Transverse colon (tissue), 4 donors: ENCODE results near the gene PTPN3. TPM values are rescaled to one million over a fixed set of nuclear protein-coding genes. Genes with fewer than 3 reads are reported as not detected.

Experiments
- DNase-seq: peaks from one replicate; pipeline ENCODE4 v3.0.0-alpha.2; 2019
- H3K27ac ChIP-seq, 4 donors: fragments of 200-600 bp; sonication (generic); 2 replicates each; pipeline ENCODE4 v1.5.1; 2016 to 2018; ENCODE audit warnings: inconsistent platforms in 4 of 4
- H3K27me3 ChIP-seq: fragments of 200-600 bp; sonication (generic); 2 replicates; pipeline ENCODE4 v1.5.1; 2017; ENCODE audit warnings: inconsistent platforms
- H3K36me3 ChIP-seq, 4 donors: fragments of 200-600 bp; sonication (generic); 2 replicates each; pipeline ENCODE4 v1.5.1; 2017 to 2019; ENCODE audit warnings: inconsistent platforms in 4 of 4
- H3K4me1 ChIP-seq, 4 donors: fragments of 200-600 bp; sonication (generic); 2 replicates each; pipeline ENCODE4 v1.5.1; 2017 to 2020; ENCODE audit warnings: inconsistent platforms in 4 of 4
- H3K4me3 ChIP-seq, 4 donors: fragments of 200-600 bp; sonication (generic); 1 replicate in 1 of 4; 2 replicates in 3 of 4; pipeline versions ENCODE4 v1.5.1 to v1.6.1; 2017 to 2019; ENCODE audit warnings: inconsistent platforms in 4 of 4
- H3K9me3 ChIP-seq, 2 donors: fragments of 200-600 bp; sonication (generic); 2 replicates each; pipeline ENCODE4 v1.5.1; 2017 to 2019; ENCODE audit warnings: inconsistent platforms in 2 of 2
- EP300 ChIP-seq: sonication (generic); formaldehyde crosslinking; IDR thresholded peaks from one replicate; pipeline ENCODE4 v1.6.1; 2017; ENCODE audit warnings: antibody characterized with exemption, low read depth
- POLR2A ChIP-seq: fragments of 450-650 bp; IDR thresholded peaks from one replicate; pipeline ENCODE4 v1.6.1; 2016; ENCODE audit warnings: antibody characterized with exemption, mild to moderate bottlenecking, moderate library complexity
- POLR2AphosphoS5 ChIP-seq, 3 donors: sonication (generic); formaldehyde crosslinking; IDR thresholded peaks; one replicate each; pipeline ENCODE4 v1.6.1; 2016; ENCODE audit warnings: antibody characterized with exemption in 3 of 3
- WGBS, 2 donors: methylation state at CpG; one replicate each; pipeline ENCODE4 v1.1.5; 2018; ENCODE audit warnings: low coverage in 1 of 2; 5-methylcytosine and 5-hydroxymethylcytosine counted together
- in situ Hi-C, 4 donors: fragments of 200-750 bp; cut with MboI; loops; one replicate each; pipeline versions ENCODE4 v1.15.0 to v1.15.1; 2017; ENCODE audit warnings: low sequenced_read_pairs in 3 of 4, low pct_ligation_motif_present in 1 of 4, low pct_unique_long_range_greater_than_20kb in 1 of 4
- intact Hi-C: fragments of 100-400 bp; cut with DNase I; formaldehyde crosslinking; loops from one replicate; pipeline ENCODE4 v1.15.1; 2023; ENCODE audit warnings: low total_unique reads
- total RNA-seq, 4 donors: library from RNA; depleted of rRNA; stranded (reverse); fragments of >200 nt; gene quantifications; one replicate each; pipeline ENCODE4 v1.1.0, GENCODE V29; 2016
- TF ChIP-seq, protein P1 (sequence below), 5 experiments: fragments of 200-600 bp in 3 of 5; fragments of 450-650 bp in 2 of 5; sonication (generic) in 3 of 5; IDR thresholded peaks; 1 replicate in 2 of 5; 2 replicates in 3 of 5; pipeline ENCODE4 v1.5.1; 2016 to 2017; ENCODE audit warnings: antibody characterized with exemption in 5 of 5, inconsistent platforms in 3 of 5, mild to moderate bottlenecking in 2 of 5, moderate library complexity in 1 of 5

Gene PTPN3
- total RNA-seq, 4 donors from 2014 or later: 12.7 to 27.0 (median 18.1) TPM

DNA sequence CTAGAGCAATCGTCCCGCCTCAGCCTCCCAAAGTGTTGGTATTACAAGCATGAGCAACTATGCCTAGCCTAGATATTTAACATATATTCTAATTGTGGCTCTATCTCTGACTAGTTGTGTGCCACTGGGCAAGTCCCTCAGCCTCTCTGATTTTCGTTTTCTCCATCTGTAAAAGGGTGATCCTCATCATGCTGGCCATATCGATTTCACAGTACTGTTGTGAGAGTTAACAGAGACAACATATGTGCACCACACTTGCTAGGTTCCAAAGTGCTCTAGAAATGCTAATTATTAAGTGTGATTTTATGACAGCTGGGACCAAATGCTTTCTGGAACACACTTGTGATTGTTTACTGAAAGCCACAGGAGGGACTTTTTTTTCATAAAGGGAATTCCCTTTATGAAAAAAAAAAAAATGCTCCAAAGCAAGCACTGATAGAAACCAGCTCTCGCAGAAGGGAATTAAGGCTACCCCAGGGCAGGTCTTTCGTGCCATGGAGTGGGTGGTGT, 98.8 kb downstream of the PTPN3 start:
- H3K4me3 ChIP-seq: no peak overlapping the region
- no peaks in the 10 kb centered on the region for H3K4me1 ChIP-seq
- intact Hi-C loops: no loop called here
- WGBS, 2 donors: 67 to 71% methylated on average over 2 to 6 of the region's 6 CpGs
- no peaks in the 10 kb centered on the region for H3K27me3 ChIP-seq
- H3K27ac ChIP-seq: no peak overlapping the region
- in situ Hi-C loops: no loop called here
- no peak for TF ChIP-seq EP300
- TF ChIP-seq, protein P1, sequence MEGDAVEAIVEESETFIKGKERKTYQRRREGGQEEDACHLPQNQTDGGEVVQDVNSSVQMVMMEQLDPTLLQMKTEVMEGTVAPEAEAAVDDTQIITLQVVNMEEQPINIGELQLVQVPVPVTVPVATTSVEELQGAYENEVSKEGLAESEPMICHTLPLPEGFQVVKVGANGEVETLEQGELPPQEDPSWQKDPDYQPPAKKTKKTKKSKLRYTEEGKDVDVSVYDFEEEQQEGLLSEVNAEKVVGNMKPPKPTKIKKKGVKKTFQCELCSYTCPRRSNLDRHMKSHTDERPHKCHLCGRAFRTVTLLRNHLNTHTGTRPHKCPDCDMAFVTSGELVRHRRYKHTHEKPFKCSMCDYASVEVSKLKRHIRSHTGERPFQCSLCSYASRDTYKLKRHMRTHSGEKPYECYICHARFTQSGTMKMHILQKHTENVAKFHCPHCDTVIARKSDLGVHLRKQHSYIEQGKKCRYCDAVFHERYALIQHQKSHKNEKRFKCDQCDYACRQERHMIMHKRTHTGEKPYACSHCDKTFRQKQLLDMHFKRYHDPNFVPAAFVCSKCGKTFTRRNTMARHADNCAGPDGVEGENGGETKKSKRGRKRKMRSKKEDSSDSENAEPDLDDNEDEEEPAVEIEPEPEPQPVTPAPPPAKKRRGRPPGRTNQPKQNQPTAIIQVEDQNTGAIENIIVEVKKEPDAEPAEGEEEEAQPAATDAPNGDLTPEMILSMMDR (IDR thresholded peaks at IDR 0.05): no peak
- no peak for TF ChIP-seq POLR2AphosphoS5 (IDR thresholded peaks at IDR 0.05)
- TF ChIP-seq POLR2A: no peak
- DNase-seq: no peak
- H3K36me3 ChIP-seq: no peaks in the 10 kb centered on the region
- H3K9me3 ChIP-seq: no peaks in the 10 kb centered on the region

DNA sequence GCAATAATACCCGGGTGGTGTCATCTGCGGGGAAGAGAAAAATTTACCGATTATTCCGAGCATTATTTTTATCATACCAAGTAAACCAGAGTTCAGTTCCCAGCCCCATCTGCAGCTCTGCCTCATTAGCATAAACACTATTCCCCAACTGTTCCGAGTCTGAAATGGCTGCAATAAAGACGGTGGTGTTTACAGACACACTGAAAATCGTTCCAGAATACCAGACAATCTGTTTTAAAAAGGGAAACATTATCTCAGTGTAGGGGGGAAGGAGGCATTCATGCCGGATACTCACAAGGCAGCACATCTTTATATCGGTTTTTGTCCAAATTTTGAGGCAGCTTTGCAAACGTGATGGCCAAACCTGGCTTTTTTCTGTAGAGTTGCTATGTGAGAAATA, 106.9 kb downstream of the PTPN3 start:
- Histone ChIP-seq H3K27ac (no peak overlapping the region), H3K4me1 (no peaks in the 10 kb centered on the region), H3K36me3 (peaks cover 0 to 3% (median 0%) of the 10 kb centered on the region in 4 donors), H3K27me3 (no peaks in the 10 kb centered on the region), H3K9me3 (no peaks in the 10 kb centered on the region), H3K4me3 (no peak overlapping the region)
- no peak for DNase-seq
- in situ Hi-C loops (no loop called here), intact Hi-C loops (no loop called here)
- WGBS, 2 donors: 66 to 73% methylated on average over 9 to 10 of the region's 10 CpGs
- TF ChIP-seq, protein P1 (IDR thresholded peaks at IDR 0.05): no peak
- TF ChIP-seq POLR2AphosphoS5 (IDR thresholded peaks at IDR 0.05): no peak

DNA sequence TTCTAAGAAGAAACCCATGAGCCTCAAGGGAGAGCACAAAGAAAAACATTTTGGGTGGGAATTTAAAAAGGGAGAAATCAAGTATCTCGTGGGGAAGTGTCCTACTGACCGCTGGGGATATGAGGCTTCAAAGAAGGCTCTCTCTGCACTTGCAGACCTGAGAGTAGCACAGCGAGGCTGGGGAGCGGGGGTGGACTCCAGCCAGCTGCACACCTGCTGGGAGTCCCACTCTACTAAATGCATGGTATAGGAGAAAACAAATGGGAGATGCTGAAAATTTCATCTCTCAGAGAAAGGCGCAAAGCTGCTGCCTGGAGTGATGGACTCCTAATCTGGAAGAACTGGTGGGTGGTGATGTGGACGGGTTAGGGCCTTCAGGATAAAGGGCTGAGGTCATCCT, 110.3 kb downstream of the PTPN3 start:
- Histone ChIP-seq H3K9me3 (no peaks in the 10 kb centered on the region), H3K4me1 (no peaks in the 10 kb centered on the region), H3K4me3 (no peak overlapping the region), H3K27ac (no peak overlapping the region), H3K27me3 (no peaks in the 10 kb centered on the region), H3K36me3 (peaks cover 0 to 3% (median 0%) of the 10 kb centered on the region in 4 donors)
- TF ChIP-seq EP300 (no peak), POLR2AphosphoS5 (IDR thresholded peaks at IDR 0.05) (no peak), POLR2A (no peak)
- TF ChIP-seq, protein P1 (IDR thresholded peaks at IDR 0.05): no peak
- no peak for DNase-seq
- in situ Hi-C loops: no loop called here
- intact Hi-C loops: loop anchor here (5.0 kb wide), 1 partner anchor 1751 kb away; no protein-coding TSS in a partner anchor
- 74 to 90% methylated on average over 3 to 6 of the region's 6 CpGs for WGBS, 2 donors

DNA sequence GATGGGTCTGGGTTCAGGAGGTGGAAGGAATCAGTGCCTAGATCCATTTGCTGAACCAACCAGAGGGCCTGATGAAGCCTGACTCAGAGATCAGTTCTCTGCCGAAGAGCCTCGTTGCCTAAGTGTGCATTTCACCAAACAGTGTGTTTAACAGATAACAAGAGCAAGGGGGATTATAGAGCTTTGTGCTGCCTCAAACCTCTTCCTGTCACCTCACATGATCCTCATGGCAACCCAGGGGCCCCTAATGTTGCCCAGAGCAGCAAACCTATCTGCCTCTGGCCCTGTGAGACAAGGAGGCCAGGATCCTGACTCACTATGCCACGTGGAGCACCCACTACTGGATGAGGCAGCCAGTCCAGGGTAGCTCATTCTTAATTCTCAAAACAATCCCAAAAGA, 110.9 kb downstream of the PTPN3 start:
- Histone ChIP-seq H3K4me1 (no peaks in the 10 kb centered on the region), H3K27me3 (no peaks in the 10 kb centered on the region), H3K4me3 (no peak overlapping the region), H3K27ac (no peak overlapping the region), H3K9me3 (no peaks in the 10 kb centered on the region), H3K36me3 (peaks cover 0 to 3% (median 0%) of the 10 kb centered on the region in 4 donors)
- intact Hi-C loops: loop anchor here (5.0 kb wide), 1 partner anchor 1750 kb away; no protein-coding TSS in a partner anchor
- WGBS, 2 donors: 67% methylated on average over 3 of the region's 3 CpGs; no CpG with 5 or more reads in 1 of the 2 donors
- in situ Hi-C loops: no loop called here
- no peak for TF ChIP-seq POLR2A
- no peak for TF ChIP-seq EP300
- no peak for TF ChIP-seq POLR2AphosphoS5 (IDR thresholded peaks at IDR 0.05)
- TF ChIP-seq, protein P1 (IDR thresholded peaks at IDR 0.05): no peak
- no peak for DNase-seq
